SK-N-MC (cell line): ENCODE data around the gene FGD5.

ENCODE experiments used
- EZH2 ChIP-seq: fragments of 200-600 bp; sonication (generic); IDR thresholded peaks from one replicate; pipeline ENCODE4 v1.6.1; 2017; ENCODE audit warnings: antibody characterized with exemption
- FOXP2 ChIP-seq: optimal IDR thresholded peaks from 2 replicates; pipeline ENCODE3; 2011; ENCODE audit warnings: mild to moderate bottlenecking, moderate library complexity; ENCODE audit not compliant: insufficient read depth; ENCODE audit errors: extremely low read length, control extremely low read depth
- POLR2AphosphoS5 ChIP-seq: IDR thresholded peaks from 2 replicates; pipeline ENCODE4 v1.6.1; 2012; ENCODE audit warnings: mild to moderate bottlenecking, low read depth, low read length, borderline replicate concordance

DNA sequence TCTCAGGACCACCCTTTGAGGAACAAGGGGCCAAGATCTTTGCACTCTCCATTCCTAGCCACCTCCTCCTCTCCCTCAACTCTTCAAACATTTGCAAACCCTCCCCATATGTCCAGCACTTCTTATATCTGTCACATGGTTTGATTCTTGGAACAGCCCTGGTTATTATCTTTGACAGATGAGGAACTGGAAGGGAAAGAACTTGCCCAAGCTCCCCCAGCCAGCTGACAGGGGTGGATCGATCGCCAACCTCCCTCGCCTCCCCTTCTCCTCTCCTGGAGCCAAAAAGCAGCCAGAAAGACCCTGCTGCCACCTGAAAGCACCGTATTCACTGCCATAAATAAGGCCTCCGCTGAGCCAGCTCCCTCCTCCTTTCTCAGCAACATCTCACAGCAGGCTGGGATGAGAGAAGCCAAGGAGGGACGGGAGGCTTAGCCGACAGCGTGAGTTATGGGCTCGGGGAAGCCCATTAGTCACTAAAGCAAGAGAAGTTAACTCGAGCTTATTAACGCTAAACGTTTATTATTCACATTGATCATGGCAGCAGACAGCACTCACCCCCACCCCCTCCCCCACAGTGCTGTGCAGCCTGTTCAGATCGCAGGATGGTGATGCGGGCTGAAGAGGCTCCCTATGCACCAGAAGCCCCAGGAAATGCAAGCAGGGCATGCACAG, 22.2 kb upstream of the FGD5 start:
- TF ChIP-seq POLR2AphosphoS5 (no peak), EZH2 (no peak), FOXP2 (no peak)
